ENCODE data around the gene LITAFD. TPM values are rescaled to one million over a fixed set of nuclear protein-coding genes. Genes with fewer than 3 reads are reported as not detected.

LITAFD gene
- total and polyA plus RNA-seq, 10 donors: not detected

DNA sequence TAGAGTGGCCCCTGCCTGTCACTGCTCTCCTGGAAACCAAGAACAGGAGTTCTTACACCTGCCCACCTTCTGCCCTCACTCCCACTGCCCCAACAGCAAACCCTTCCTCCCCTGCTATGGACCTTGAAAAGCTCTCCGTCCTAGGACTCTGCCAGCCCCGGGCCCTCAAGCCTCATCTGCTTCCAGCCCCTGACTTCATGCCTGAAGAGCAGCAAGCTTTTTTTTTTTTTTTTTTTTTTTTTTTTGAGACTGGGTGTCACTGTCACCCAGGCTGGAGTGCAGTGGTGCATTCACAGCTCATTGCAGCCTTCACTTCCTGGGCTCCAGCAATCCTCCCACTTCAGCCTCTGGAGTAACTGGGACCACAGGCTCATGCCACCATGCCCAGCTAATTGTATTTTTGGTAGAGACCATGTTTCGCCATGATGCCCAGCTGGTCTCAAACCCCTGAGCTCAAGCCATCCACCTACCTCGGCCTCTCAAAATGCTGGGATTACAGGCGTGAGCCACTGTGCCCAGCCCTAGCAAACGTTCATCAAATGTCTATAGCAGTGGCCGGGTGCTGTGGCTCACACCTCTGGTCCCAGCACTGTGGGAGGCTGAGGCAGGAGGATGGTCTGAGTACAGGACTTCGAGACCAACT lies 30.3 kb upstream of the LITAFD start:
- H3K9me3 ChIP-seq: no peaks in the 10 kb centered on the region
- DNase-seq: peak; percentile 58
- no peak overlapping the region for H3K4me3 ChIP-seq
- H3K27ac ChIP-seq: peak overlapping the region in 2 of 8 donors; percentile 41 to 78
- peaks cover 0 to 100% (median 51%) of the 10 kb centered on the region in 6 donors for H3K36me3 ChIP-seq
- WGBS, 5 donors: 90 to 96% (median 95%) methylated on average over 8 of the region's 8 CpGs
- no peaks in the 10 kb centered on the region for H3K27me3 ChIP-seq (replicated peaks in 1 of 7)
- TF ChIP-seq POLR2A (IDR thresholded peaks at IDR 0.05) (no peak), POLR2AphosphoS5 (IDR thresholded peaks at IDR 0.05) (no peak), CTCF (IDR thresholded peaks at IDR 0.05 in 8 of 11, conservative IDR thresholded peaks at IDR 0.05 in 3 of 11) (no peak)
- intact Hi-C loops (cut with DNase I; ENCODE audit: low total_unique reads): no loop called here
- H3K4me1 ChIP-seq: peaks cover 18 to 57% (median 28%) of the 10 kb centered on the region in 6 donors

DNA sequence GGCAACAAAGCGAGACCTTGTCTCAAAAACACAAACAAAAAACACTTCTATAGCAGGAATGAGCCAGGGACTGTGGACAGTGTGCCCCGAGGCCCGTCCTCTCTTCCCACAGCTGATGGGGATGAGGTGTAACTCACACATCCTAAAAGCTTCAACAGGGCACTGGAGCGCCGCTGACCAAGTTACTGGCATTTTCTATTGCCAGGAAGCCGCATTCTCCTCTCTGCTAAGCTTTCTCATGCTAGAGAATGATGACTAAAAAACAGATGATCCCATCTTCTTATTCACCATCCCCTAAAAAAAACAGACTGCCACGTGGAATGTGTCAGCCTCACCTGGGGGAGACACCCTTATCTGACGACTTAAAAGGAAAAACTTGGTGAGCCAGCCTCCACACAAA lies 29.6 kb upstream of the LITAFD start:
- Histone ChIP-seq H3K36me3 (peaks cover 0 to 97% (median 53%) of the 10 kb centered on the region in 6 donors), H3K27ac (peak overlapping the region in 4 of 8 donors; percentile 0 to 78 (median 32)), H3K4me1 (peaks cover 18 to 59% (median 29%) of the 10 kb centered on the region in 6 donors), H3K27me3 (replicated peaks in 1 of 7) (no peaks in the 10 kb centered on the region), H3K4me3 (no peak overlapping the region), H3K9me3 (no peaks in the 10 kb centered on the region)
- intact Hi-C loops (cut with DNase I; ENCODE audit: low total_unique reads): no loop called here
- no peak for TF ChIP-seq CTCF (IDR thresholded peaks at IDR 0.05 in 8 of 11, conservative IDR thresholded peaks at IDR 0.05 in 3 of 11)
- no peak for TF ChIP-seq POLR2A (IDR thresholded peaks at IDR 0.05)
- no peak for TF ChIP-seq POLR2AphosphoS5 (IDR thresholded peaks at IDR 0.05)
- peak; percentile 47 for DNase-seq
- WGBS, 5 donors: 77 to 89% (median 85%) methylated on average over 8 of the region's 8 CpGs

- Histone ChIP-seq H3K36me3 (peaks cover 0 to 97% (median 56%) of the 10 kb centered on the region in 6 donors), H3K4me1 (peaks cover 18 to 61% (median 31%) of the 10 kb centered on the region in 6 donors), H3K27me3 (replicated peaks in 1 of 7) (no peaks in the 10 kb centered on the region), H3K27ac (peak overlapping the region in 4 of 8 donors; percentile 0 to 78 (median 32)), H3K9me3 (no peaks in the 10 kb centered on the region), H3K4me3 (no peak overlapping the region)
- intact Hi-C loops (cut with DNase I; ENCODE audit: low total_unique reads): no loop called here
- peak; percentile 49 for DNase-seq
- WGBS, 5 donors: 73 to 84% (median 77%) methylated on average over 7 of the region's 7 CpGs
- TF ChIP-seq POLR2AphosphoS5 (IDR thresholded peaks at IDR 0.05) (peak in 2 of 3 donors; percentile 12 to 24), CTCF (IDR thresholded peaks at IDR 0.05 in 8 of 11, conservative IDR thresholded peaks at IDR 0.05 in 3 of 11) (no peak), POLR2A (IDR thresholded peaks at IDR 0.05) (no peak)
Observed at GRCh38 chr16:8853150-8853549, 29.0 kb upstream of the LITAFD start.

DNA sequence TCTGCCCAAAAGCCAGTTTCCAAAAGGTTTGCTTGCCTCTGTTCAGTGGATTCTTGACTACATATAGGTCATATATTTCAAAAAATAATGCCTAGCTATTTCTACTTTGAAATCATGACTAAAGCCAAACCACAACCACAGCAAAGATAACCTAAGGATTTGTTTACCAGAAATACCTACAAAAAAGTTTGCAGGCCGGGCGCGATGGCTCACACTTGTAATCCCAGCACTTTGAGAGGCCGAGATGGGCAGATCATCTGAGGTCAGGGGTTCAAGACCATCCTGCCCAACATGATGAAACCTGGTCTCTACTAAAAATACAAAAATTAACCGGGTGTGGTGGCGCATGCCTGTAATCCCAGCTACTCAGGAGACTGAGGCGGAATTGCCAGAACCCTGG lies 28.5 kb upstream of the LITAFD start:
- H3K27me3 ChIP-seq (replicated peaks in 1 of 7): no peaks in the 10 kb centered on the region
- intact Hi-C loops (cut with DNase I; ENCODE audit: low total_unique reads): no loop called here
- H3K9me3 ChIP-seq: no peaks in the 10 kb centered on the region
- H3K4me1 ChIP-seq: peaks cover 18 to 66% (median 33%) of the 10 kb centered on the region in 6 donors
- TF ChIP-seq POLR2AphosphoS5 (IDR thresholded peaks at IDR 0.05) (no peak), POLR2A (IDR thresholded peaks at IDR 0.05) (no peak), CTCF (IDR thresholded peaks at IDR 0.05 in 8 of 11, conservative IDR thresholded peaks at IDR 0.05 in 3 of 11) (no peak)
- H3K4me3 ChIP-seq: no peak overlapping the region
- peak overlapping the region in 4 of 8 donors; percentile 0 to 78 (median 32) for H3K27ac ChIP-seq
- WGBS, 5 donors: 81 to 93% (median 88%) methylated on average over 7 of the region's 7 CpGs
- peaks cover 0 to 97% (median 56%) of the 10 kb centered on the region in 6 donors for H3K36me3 ChIP-seq
- peak; percentile 21 for DNase-seq

All from spleen (tissue), 11 donors.